Right lobe of liver (tissue), 4 donors: ENCODE measurements around the gene TNS4.

Source experiments
- CTCF ChIP-seq, 4 donors: fragments of 200-600 bp in 3 of 4; fragments of 450-650 bp in 1 of 4; IDR thresholded peaks; one replicate each; pipeline versions ENCODE4 v1.5.1 to v1.8.0; 2016 to 2022; ENCODE audit warnings: antibody characterized with exemption in 4 of 4, mild to moderate bottlenecking in 2 of 4
- POLR2A ChIP-seq: fragments of 450-650 bp; IDR thresholded peaks from one replicate; pipeline ENCODE4 v1.6.1; 2017; ENCODE audit warnings: antibody characterized with exemption, mild to moderate bottlenecking
- donor health status: DM: no; HTN: no; CAD: no.
- donor health status: DM: no; HTN: no; CAD: no.
- donor health status: DM: no; HTN: yes; CAD: no.

GRCh38 chr17:40452921-40453378, 48.5 kb downstream of the TNS4 start:
- TF ChIP-seq CTCF (IDR thresholded peaks at IDR 0.05) (no peak), POLR2A (no peak)
